Astrocyte of the cerebellum (primary cell): ENCODE data around the gene GALNT1.
A peak's percentile ranks its signal among the peaks of the same experiment; 100 is the strongest.

Experiments used
- DNase-seq: peaks from one replicate; pipeline ENCODE4 v3.0.0-alpha.2; 2011; ENCODE audit warnings: low read depth
- H3K4me3 ChIP-seq: 2 replicates; pipeline ENCODE4 v1.5.1; 2011; ENCODE audit warnings: mild to moderate bottlenecking, low read depth, low read length, moderate library complexity
- CTCF ChIP-seq: IDR thresholded peaks from 2 replicates; pipeline ENCODE4 v1.5.1; 2012; ENCODE audit warnings: low read length, low read depth, moderate library complexity, mild to moderate bottlenecking; ENCODE audit errors: missing control alignments
- in situ Hi-C: cut with HindIII; loops from 2 replicates; pipeline ENCODE4 v1.10.0; 2017; ENCODE audit warnings: low sequenced_read_pairs

GALNT1 gene

GRCh38 chr18:35605686-35606417 lies 24.3 kb downstream of the GALNT1 start:
- TF ChIP-seq CTCF: no peak
- no peak for DNase-seq
- no peak overlapping the region for H3K4me3 ChIP-seq
- in situ Hi-C loops: no loop called here

GRCh38 chr18:35609236-35609635 lies 27.7 kb downstream of the GALNT1 start:
- TF ChIP-seq CTCF: no peak
- in situ Hi-C loops: no loop called here
- H3K4me3 ChIP-seq: no peak overlapping the region
- DNase-seq: no peak

- no peak overlapping the region for H3K4me3 ChIP-seq
- in situ Hi-C loops: no loop called here
- no peak for TF ChIP-seq CTCF
- DNase-seq: no peak
These were observed 28.5 kb downstream of the GALNT1 start for GRCh38 chr18:35610089-35610488.

GRCh38 chr18:35610724-35611123 lies 29.2 kb downstream of the GALNT1 start:
- in situ Hi-C loops: no loop called here
- H3K4me3 ChIP-seq: no peak overlapping the region
- DNase-seq: no peak
- TF ChIP-seq CTCF: no peak

GRCh38 chr18:35611518-35611917 lies 30.0 kb downstream of the GALNT1 start:
- DNase-seq: peak; percentile 67
- in situ Hi-C loops: no loop called here
- no peak overlapping the region for H3K4me3 ChIP-seq
- no peak for TF ChIP-seq CTCF

GRCh38 chr18:35616074-35616473 lies 34.5 kb downstream of the GALNT1 start:
- in situ Hi-C loops: no loop called here
- DNase-seq: no peak
- TF ChIP-seq CTCF: no peak
- no peak overlapping the region for H3K4me3 ChIP-seq
